C4-2B (cell line): ENCODE measurements around the gene RABEP2.

Experiments
- CTCF ChIP-seq: fragments of 450-650 bp; conservative IDR thresholded peaks from 2 replicates; pipeline ENCODE4 v1.5.1; 2017; ENCODE audit warnings: mild to moderate bottlenecking
- ZFX ChIP-seq: fragments of 450-650 bp; IDR thresholded peaks from 2 replicates; pipeline ENCODE4 v1.6.1; 2017

- no peak for TF ChIP-seq CTCF
- TF ChIP-seq ZFX = no peak
These were observed 65.7 kb downstream of the RABEP2 start for GRCh38 chr16:28859326-28859725.
